CD4-positive, alpha-beta memory T cell (primary cell): ENCODE results near the gene CACHD1. TPM values are rescaled to one million over a fixed set of nuclear protein-coding genes. Genes with fewer than 3 reads are reported as not detected.

Experiments
- CTCF ChIA-PET: fragments of 350-600 bp; sonication (Branson Sonifier 250); formaldehyde crosslinking; loops from one replicate; lab custom pipeline; 2021; ENCODE audit warnings: inconsistent platforms; ENCODE audit not compliant: partially characterized antibody; lab: Charles Lee
- POLR2A ChIA-PET: fragments of 350-600 bp; sonication (Branson Sonifier 250); formaldehyde crosslinking; loops from one replicate; lab custom pipeline; 2021; ENCODE audit not compliant: partially characterized antibody; lab: Charles Lee
- DNase-seq, 5 donors: peaks; one replicate each; pipeline versions ENCODE4 v3.0.0 to v3.0.0-alpha.2; 2020 to 2022; ENCODE audit warnings: mixed read lengths in 1 of 5
- H3K27ac ChIP-seq: one replicate; pipeline ENCODE4 v1.7.0; 2013; ENCODE audit warnings: low read depth, low read length
- H3K27me3 ChIP-seq: 2 replicates; pipeline ENCODE4 v1.7.0; 2013; ENCODE audit warnings: mild to moderate bottlenecking, low read length, moderate library complexity; ENCODE audit not compliant: insufficient read depth
- H3K36me3 ChIP-seq: 2 replicates; pipeline ENCODE4 v1.7.0; 2013; ENCODE audit warnings: mild to moderate bottlenecking, low read length, moderate library complexity; ENCODE audit not compliant: insufficient read depth
- H3K4me1 ChIP-seq: 2 replicates; pipeline ENCODE4 v1.7.0; 2013; ENCODE audit warnings: mild to moderate bottlenecking, low read length, moderate library complexity; ENCODE audit not compliant: insufficient read depth
- H3K4me3 ChIP-seq, 2 donors: one replicate each; pipeline ENCODE4 v1.7.0; 2013; ENCODE audit warnings: low read length in 2 of 2, mild to moderate bottlenecking in 1 of 2
- H3K9me3 ChIP-seq, 2 donors: one replicate each; pipeline ENCODE4 v1.7.0; 2013; ENCODE audit warnings: low read length in 2 of 2, control low read depth in 1 of 2; ENCODE audit not compliant: control insufficient read depth in 1 of 2
- H3K27ac Mint-ChIP-seq, 7 donors: one replicate each; pipeline ENCODE4 v1.8.0; 2020 to 2021; ENCODE audit warnings: mixed read lengths in 7 of 7, mild to moderate bottlenecking in 6 of 7, inconsistent platforms in 3 of 7, moderate library complexity in 3 of 7
- H3K27me3 Mint-ChIP-seq, 2 donors: one replicate each; pipeline ENCODE4 v1.8.0; 2020 to 2021; ENCODE audit warnings: mixed read lengths in 2 of 2
- H3K36me3 Mint-ChIP-seq, 2 donors: one replicate each; pipeline ENCODE4 v1.8.0; 2020 to 2021; ENCODE audit warnings: mixed read lengths in 2 of 2, inconsistent platforms in 1 of 2, mild to moderate bottlenecking in 1 of 2
- H3K4me1 Mint-ChIP-seq, 4 donors: one replicate each; pipeline ENCODE4 v1.8.0; 2020 to 2021; ENCODE audit warnings: mixed read lengths in 4 of 4, mild to moderate bottlenecking in 1 of 4
- H3K4me3 Mint-ChIP-seq, 8 donors: one replicate each; pipeline ENCODE4 v1.8.0; 2020 to 2021; ENCODE audit warnings: mixed read lengths in 8 of 8, mild to moderate bottlenecking in 7 of 8, moderate library complexity in 6 of 8, inconsistent platforms in 3 of 8
- H3K9me3 Mint-ChIP-seq, 8 donors: one replicate each; pipeline ENCODE4 v1.8.0; 2020 to 2021; ENCODE audit warnings: mixed read lengths in 8 of 8, mild to moderate bottlenecking in 5 of 8, inconsistent platforms in 3 of 8, moderate library complexity in 1 of 8
- intact Hi-C: fragments of 100-400 bp; cut with micrococcal nuclease; formaldehyde crosslinking; loops from one replicate; pipeline ENCODE4 v1.15.1; 2023
- polyA plus RNA-seq, 2 donors: library from polyadenylated mRNA; unstranded; fragments of 300-500 nt; fragmentation: Illumina TruSeq; gene quantifications; one replicate each; pipeline ENCODE4 v1.2.3, GENCODE V29; 2021
- total RNA-seq, 2 experiments: library from RNA; stranded (reverse); gene quantifications; one replicate each; pipeline ENCODE4 v1.2.3, GENCODE V29; 2021

CACHD1 gene
- total and polyA plus RNA-seq, 4 experiments from 2014 or later = 0.11 to 0.17 TPM; not detected in 2

DNA sequence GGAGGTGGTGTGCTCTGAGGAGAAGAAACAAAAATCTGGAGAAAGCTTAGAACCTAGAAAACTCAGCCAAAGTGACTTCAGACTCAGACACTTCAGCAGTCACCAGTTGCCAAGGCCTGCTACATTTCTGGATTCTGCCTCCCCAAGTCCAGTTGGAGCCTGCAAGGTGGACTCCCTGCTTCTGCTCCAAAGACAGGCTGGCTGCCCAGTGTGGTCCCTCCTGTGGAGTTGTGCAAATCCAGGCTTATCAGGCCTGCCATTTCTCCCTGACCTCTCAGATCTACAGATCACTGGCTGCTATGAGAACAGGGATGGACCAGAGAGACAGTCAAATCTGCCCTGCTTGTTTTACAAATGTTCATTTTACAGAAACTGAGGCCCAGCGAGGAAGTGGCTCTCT, 9.9 kb downstream of the CACHD1 start:
- no peaks in the 10 kb centered on the region for H3K9me3 Mint-ChIP-seq
- H3K27ac Mint-ChIP-seq = peak overlapping the region in 1 of 7 donors; percentile 44
- POLR2A ChIA-PET = no interaction called here
- no peak overlapping the region for H3K4me3 Mint-ChIP-seq
- H3K27me3 Mint-ChIP-seq = peaks cover 6 to 7% of the 10 kb centered on the region in 2 donors
- H3K4me1 ChIP-seq = no peaks in the 10 kb centered on the region
- intact Hi-C loops = no loop called here
- CTCF ChIA-PET = no interaction called here
- no peak overlapping the region for H3K4me3 ChIP-seq
- H3K27ac ChIP-seq = no peak overlapping the region
- no peaks in the 10 kb centered on the region for H3K36me3 Mint-ChIP-seq
- no peak for DNase-seq
- H3K4me1 Mint-ChIP-seq = no peaks in the 10 kb centered on the region
- no peaks in the 10 kb centered on the region for H3K27me3 ChIP-seq
- no peaks in the 10 kb centered on the region for H3K9me3 ChIP-seq
- no peaks in the 10 kb centered on the region for H3K36me3 ChIP-seq

DNA sequence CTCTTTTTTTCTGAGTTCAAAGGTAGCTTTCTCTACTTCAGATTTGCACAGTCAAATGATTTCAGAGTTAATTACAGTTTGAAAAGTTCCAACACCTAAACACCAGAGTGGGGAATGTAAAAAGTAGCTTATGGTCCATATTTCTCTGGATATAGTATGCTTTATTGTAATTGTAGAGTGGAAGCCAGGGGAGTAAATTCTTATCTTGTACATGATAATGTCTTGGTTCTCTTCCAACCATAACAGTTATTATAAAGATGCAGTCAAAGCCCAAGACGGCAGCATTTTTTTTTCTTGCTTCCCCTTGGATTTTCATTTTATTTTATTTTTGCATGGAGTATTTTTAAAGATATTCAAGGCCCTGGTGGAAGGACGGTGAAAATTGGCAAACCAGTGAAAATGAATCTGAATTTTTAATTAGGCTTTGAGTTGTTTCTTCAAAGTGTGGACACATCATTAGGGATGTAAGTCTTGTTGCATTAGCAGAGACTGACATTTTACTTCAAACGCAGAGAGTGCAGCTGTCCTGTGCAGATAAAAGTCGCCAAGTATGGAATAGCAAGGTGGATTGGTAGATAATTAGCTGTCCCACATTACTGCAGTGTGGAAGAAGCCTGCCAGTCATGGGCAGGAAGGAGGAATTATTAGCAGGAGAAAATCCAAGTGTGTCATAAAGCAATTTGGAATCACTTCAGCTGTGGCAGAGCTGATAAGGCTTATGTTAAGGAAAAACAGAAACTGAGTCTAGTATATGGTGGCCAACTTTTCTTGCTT, 11.3 kb downstream of the CACHD1 start:
- no peak overlapping the region for H3K27ac Mint-ChIP-seq

DNA sequence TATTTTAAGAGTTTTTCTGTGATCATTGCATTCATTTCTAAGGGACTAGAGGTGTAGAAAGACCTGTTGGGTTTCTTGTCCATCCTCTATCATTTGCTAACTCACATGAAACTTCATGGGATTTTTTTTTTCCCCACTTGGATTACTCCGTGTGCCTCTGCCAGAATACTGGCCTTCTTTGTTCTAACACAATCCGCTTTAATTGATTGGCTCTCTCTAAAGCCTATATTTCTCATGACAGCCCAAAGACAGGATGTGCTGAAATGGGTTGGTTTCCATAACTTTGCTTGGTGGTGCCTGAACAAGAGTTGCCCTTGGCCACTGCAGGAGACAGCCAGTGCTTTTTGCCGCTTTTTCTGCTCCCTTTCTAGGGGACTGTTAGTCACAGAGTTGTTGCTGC, 12.2 kb downstream of the CACHD1 start:
- H3K9me3 ChIP-seq = no peaks in the 10 kb centered on the region
- no peaks in the 10 kb centered on the region for H3K36me3 ChIP-seq
- no peak overlapping the region for H3K27ac ChIP-seq
- no peak for DNase-seq
- ChIA-PET CTCF (no interaction called here), POLR2A (no interaction called here)
- H3K27me3 Mint-ChIP-seq = peaks cover 12 to 16% of the 10 kb centered on the region in 2 donors
- no peaks in the 10 kb centered on the region for H3K4me1 Mint-ChIP-seq
- no peak overlapping the region for H3K4me3 Mint-ChIP-seq
- intact Hi-C loops = no loop called here
- no peaks in the 10 kb centered on the region for H3K36me3 Mint-ChIP-seq
- H3K9me3 Mint-ChIP-seq = no peaks in the 10 kb centered on the region
- no peaks in the 10 kb centered on the region for H3K4me1 ChIP-seq
- no peak overlapping the region for H3K4me3 ChIP-seq
- no peak overlapping the region for H3K27ac Mint-ChIP-seq
- peaks cover 4% of the 10 kb centered on the region for H3K27me3 ChIP-seq

More for the DNA sequence above, 11.3 kb downstream of the CACHD1 start:
- Mint-ChIP-seq H3K27me3 (peaks cover 10 to 14% of the 10 kb centered on the region in 2 donors), H3K9me3 (no peaks in the 10 kb centered on the region), H3K4me1 (no peaks in the 10 kb centered on the region), H3K4me3 (no peak overlapping the region), H3K36me3 (no peaks in the 10 kb centered on the region)
- Histone ChIP-seq H3K27ac (no peak overlapping the region), H3K9me3 (no peaks in the 10 kb centered on the region), H3K27me3 (no peaks in the 10 kb centered on the region), H3K4me3 (no peak overlapping the region), H3K36me3 (no peaks in the 10 kb centered on the region), H3K4me1 (no peaks in the 10 kb centered on the region)
- POLR2A ChIA-PET = no interaction called here
- CTCF ChIA-PET = no interaction called here
- intact Hi-C loops = no loop called here
- no peak for DNase-seq

DNA sequence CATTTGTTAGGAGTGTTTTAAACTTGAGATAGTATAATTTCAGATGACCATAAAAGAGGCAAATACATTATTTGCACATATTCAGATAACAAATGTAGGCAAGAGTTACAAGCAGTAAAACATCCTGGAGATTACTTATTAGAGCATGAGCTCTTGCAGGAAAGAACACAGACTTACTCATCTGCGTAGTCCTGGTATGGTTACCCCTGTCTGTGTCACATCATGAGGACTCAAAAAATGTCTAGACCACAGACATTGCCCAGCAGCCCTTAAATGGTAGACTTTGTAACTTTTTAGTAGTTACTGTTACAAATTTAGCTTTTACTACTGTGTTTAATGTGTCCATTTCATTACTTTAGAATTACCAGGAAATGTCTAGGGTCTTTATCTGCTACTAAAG, 12.8 kb downstream of the CACHD1 start:
- Histone ChIP-seq H3K27me3 (peaks cover 4% of the 10 kb centered on the region), H3K4me3 (no peak overlapping the region), H3K27ac (no peak overlapping the region), H3K9me3 (no peaks in the 10 kb centered on the region), H3K36me3 (no peaks in the 10 kb centered on the region), H3K4me1 (no peaks in the 10 kb centered on the region)
- H3K36me3 Mint-ChIP-seq = no peaks in the 10 kb centered on the region
- CTCF ChIA-PET = no interaction called here
- no peak overlapping the region for H3K27ac Mint-ChIP-seq
- no peak overlapping the region for H3K4me3 Mint-ChIP-seq
- no peaks in the 10 kb centered on the region for H3K4me1 Mint-ChIP-seq
- no peak for DNase-seq
- H3K9me3 Mint-ChIP-seq = no peaks in the 10 kb centered on the region
- intact Hi-C loops = no loop called here
- POLR2A ChIA-PET = no interaction called here
- peaks cover 12 to 16% of the 10 kb centered on the region in 2 donors for H3K27me3 Mint-ChIP-seq

DNA sequence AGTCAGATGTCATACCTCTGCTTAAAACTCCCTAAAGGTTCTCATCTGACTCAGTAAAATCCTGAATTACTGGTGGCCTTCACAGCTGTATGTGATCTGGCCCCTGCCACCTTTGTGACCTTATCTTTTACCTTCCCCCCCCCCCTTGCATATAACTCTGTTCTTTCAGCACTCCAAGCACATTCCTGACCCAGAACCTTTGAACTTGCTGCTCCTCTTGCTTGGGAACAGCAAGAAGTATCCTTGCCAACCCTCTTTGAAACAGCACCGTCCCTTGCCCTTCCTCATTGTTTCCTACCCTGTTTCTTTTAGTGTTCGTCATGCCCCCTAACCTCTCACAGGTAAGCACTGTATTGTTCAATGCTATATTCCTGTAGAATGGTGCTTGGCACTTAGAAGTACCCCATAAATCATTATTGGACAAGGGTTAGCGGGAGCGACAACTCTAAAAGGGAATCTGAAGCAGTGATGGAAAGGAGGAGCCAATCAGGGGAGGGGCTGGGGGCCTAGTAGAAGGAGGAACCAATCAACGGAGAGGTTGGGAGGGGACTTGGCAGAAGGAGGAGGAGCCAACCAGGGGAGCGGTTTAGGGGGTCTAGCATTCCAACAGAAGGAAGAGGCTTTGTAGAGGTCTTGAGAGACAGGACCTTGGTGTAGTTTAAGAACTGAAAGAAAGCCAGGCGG, 13.9 kb downstream of the CACHD1 start:
- POLR2A ChIA-PET = no interaction called here

DNA sequence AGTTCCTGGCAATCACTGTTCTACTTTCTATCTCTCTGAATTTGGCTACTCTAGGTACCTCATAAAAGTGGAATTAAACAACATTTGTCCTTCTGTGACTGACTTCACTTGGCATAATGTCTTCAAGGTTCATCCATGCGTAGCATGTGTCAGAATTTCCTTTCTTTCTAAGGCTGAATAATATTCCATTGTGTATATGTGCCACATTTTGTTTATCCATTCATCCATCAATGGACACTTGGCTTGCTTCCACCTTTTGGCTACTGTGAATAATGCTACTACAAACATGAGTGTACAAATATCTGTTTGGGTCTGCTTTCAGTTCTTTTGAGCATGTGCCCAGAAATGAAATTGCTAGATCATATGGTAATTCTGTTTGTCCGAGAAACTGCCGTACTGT, 14.7 kb downstream of the CACHD1 start:
- Mint-ChIP-seq H3K4me1 (no peaks in the 10 kb centered on the region), H3K27ac (no peak overlapping the region), H3K9me3 (peaks cover 0 to 2% (median 0%) of the 10 kb centered on the region in 8 donors), H3K4me3 (no peak overlapping the region), H3K36me3 (no peaks in the 10 kb centered on the region), H3K27me3 (peaks cover 12 to 19% of the 10 kb centered on the region in 2 donors)
- Histone ChIP-seq H3K27me3 (peaks cover 4% of the 10 kb centered on the region), H3K36me3 (no peaks in the 10 kb centered on the region), H3K9me3 (no peaks in the 10 kb centered on the region), H3K4me1 (no peaks in the 10 kb centered on the region), H3K27ac (no peak overlapping the region), H3K4me3 (no peak overlapping the region)
- intact Hi-C loops = no loop called here
- ChIA-PET CTCF (no interaction called here), POLR2A (no interaction called here)
- no peak for DNase-seq

More for the DNA sequence above, 13.9 kb downstream of the CACHD1 start:
- Mint-ChIP-seq H3K4me1 (no peaks in the 10 kb centered on the region), H3K9me3 (no peaks in the 10 kb centered on the region), H3K36me3 (no peaks in the 10 kb centered on the region), H3K27me3 (peaks cover 12 to 16% of the 10 kb centered on the region in 2 donors), H3K4me3 (no peak overlapping the region), H3K27ac (peak overlapping the region in 1 of 7 donors; percentile 16)
- CTCF ChIA-PET = no interaction called here
- Histone ChIP-seq H3K4me1 (no peaks in the 10 kb centered on the region), H3K4me3 (no peak overlapping the region), H3K36me3 (no peaks in the 10 kb centered on the region), H3K9me3 (no peaks in the 10 kb centered on the region), H3K27me3 (peaks cover 4% of the 10 kb centered on the region), H3K27ac (no peak overlapping the region)
- no peak for DNase-seq
- intact Hi-C loops = no loop called here

DNA sequence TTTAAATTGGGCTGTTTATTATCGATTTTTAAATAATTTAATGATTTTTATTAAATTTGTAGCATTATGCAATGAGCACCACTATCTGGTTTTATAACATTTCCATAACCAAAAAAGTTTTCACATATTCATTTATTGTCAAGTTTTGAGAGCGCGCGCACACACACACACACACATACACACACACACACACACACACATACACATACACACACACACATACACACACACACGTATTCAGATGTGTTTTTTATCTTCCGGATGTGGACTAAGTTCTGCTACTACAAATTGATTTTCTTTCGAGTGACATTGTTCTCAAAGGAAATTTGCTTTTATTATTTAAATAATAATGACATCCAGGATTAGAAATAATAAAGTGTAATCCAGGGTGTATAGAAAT, 16.3 kb downstream of the CACHD1 start:
- no peaks in the 10 kb centered on the region for H3K36me3 ChIP-seq
- Mint-ChIP-seq H3K4me1 (no peaks in the 10 kb centered on the region), H3K36me3 (no peaks in the 10 kb centered on the region), H3K27ac (no peak overlapping the region), H3K27me3 (peaks cover 14 to 17% of the 10 kb centered on the region in 2 donors), H3K9me3 (peaks cover 0 to 2% (median 0%) of the 10 kb centered on the region in 8 donors), H3K4me3 (no peak overlapping the region)
- no peak for DNase-seq
- intact Hi-C loops = no loop called here
- no peaks in the 10 kb centered on the region for H3K9me3 ChIP-seq
- POLR2A ChIA-PET = no interaction called here
- no peaks in the 10 kb centered on the region for H3K4me1 ChIP-seq
- CTCF ChIA-PET = no interaction called here
- no peak overlapping the region for H3K27ac ChIP-seq
- peaks cover 4% of the 10 kb centered on the region for H3K27me3 ChIP-seq
- H3K4me3 ChIP-seq = no peak overlapping the region
